Ovary (tissue), 3 donors: ENCODE data around the gene OXSM.

Experiments used
- CTCF ChIP-seq, 3 donors: fragments of 450-650 bp in 2 of 3; fragments of 200-600 bp in 1 of 3; IDR thresholded peaks; one replicate each; pipeline versions ENCODE4 v1.5.1 to v1.8.0; 2016 to 2022; ENCODE audit warnings: antibody characterized with exemption in 3 of 3, mild to moderate bottlenecking in 1 of 3
- EP300 ChIP-seq: sonication (generic); formaldehyde crosslinking; IDR thresholded peaks from one replicate; pipeline ENCODE4 v1.6.1; 2017; ENCODE audit warnings: antibody characterized with exemption
- POLR2A ChIP-seq: fragments of 450-650 bp; IDR thresholded peaks from one replicate; pipeline ENCODE4 v1.6.1; 2017; ENCODE audit warnings: antibody characterized with exemption, mild to moderate bottlenecking, moderate library complexity
- donor health status: DM: no; HTN: no; CAD: no.

GRCh38 chr3:25783661-25784512, 6.0 kb upstream of the OXSM start:
- TF ChIP-seq CTCF (IDR thresholded peaks at IDR 0.05) (no peak), EP300 (no peak), POLR2A (no peak)
